ENCODE results near the gene PSMA6.

GRCh38 chr14:35255711-35256110, 36.5 kb upstream of the PSMA6 start:
- no peak for TF ChIP-seq CTCF (IDR thresholded peaks at IDR 0.05)
- no peak for TF ChIP-seq POLR2A (IDR thresholded peaks at IDR 0.05)
